K562 (cell line): ENCODE results near the gene PRKCQ.

Experiments
- CBFA2T2 ChIP-seq: fragments of 450-650 bp; conservative IDR thresholded peaks from 2 replicates; pipeline ENCODE4 v1.6.1; 2017; ENCODE audit warnings: mild to moderate bottlenecking
- CHD2 ChIP-seq: IDR thresholded peaks from 2 replicates; pipeline ENCODE4 v1.6.1; 2011; ENCODE audit warnings: low read depth, low read length
- CTCF ChIP-seq, 3 experiments: IDR thresholded peaks in 2 of 3; conservative IDR thresholded peaks in 1 of 3; 2 replicates each; pipeline ENCODE4 v1.5.1; 2011 to 2012; ENCODE audit warnings: low read length in 3 of 3, mild to moderate bottlenecking in 3 of 3, control low read depth in 2 of 3, improper control_type of control experiment in 1 of 3, inconsistent platforms in 1 of 3, low read depth in 1 of 3, mixed read lengths in 1 of 3, moderate library complexity in 1 of 3; ENCODE audit not compliant: insufficient read depth in 2 of 3
- HDAC6 ChIP-seq: IDR thresholded peaks from 2 replicates; pipeline ENCODE4 v1.6.1; 2012; ENCODE audit warnings: low read depth, mild to moderate bottlenecking, control low read depth, inconsistent platforms, low read length, moderate library complexity
- HDGF ChIP-seq: fragments of 450-650 bp; IDR thresholded peaks from 2 replicates; pipeline ENCODE4 v1.6.1; 2016
- HNRNPLL ChIP-seq: fragments of 200-400 bp; formaldehyde crosslinking; IDR thresholded peaks from 2 replicates; pipeline ENCODE4 v1.6.1; 2017; ENCODE audit warnings: low read length, low read depth, mild to moderate bottlenecking; ENCODE audit not compliant: poor library complexity, severe bottlenecking
- MAX ChIP-seq: sonication (generic); formaldehyde crosslinking; IDR thresholded peaks from 2 replicates; pipeline ENCODE4 v1.9.0; 2022; ENCODE audit warnings: mild to moderate bottlenecking, missing genetic modification reagents
- NFE2 ChIP-seq: IDR thresholded peaks from 2 replicates; pipeline ENCODE4 v1.6.1; 2014; ENCODE audit warnings: antibody characterized with exemption, low read depth
- NKRF ChIP-seq: fragments of 450-650 bp; IDR thresholded peaks from 2 replicates; pipeline ENCODE4 v1.6.1; 2016; ENCODE audit warnings: borderline replicate concordance
- PHB2 ChIP-seq: fragments of 450-650 bp; IDR thresholded peaks from 2 replicates; pipeline ENCODE4 v1.6.1; 2017; ENCODE audit warnings: low read depth
- RBFOX2 ChIP-seq: fragments of 200-400 bp; formaldehyde crosslinking; IDR thresholded peaks from 2 replicates; pipeline ENCODE4 v1.6.1; 2017; ENCODE audit warnings: low read depth, mild to moderate bottlenecking, low read length, moderate library complexity

GRCh38 chr10:6393168-6393567, 186.9 kb downstream of the PRKCQ start:
- TF ChIP-seq HNRNPLL: no peak
- TF ChIP-seq CTCF (IDR thresholded peaks at IDR 0.05 in 2 of 3, conservative IDR thresholded peaks at IDR 0.05 in 1 of 3; ENCODE audit: insufficient read depth in 2 of 3, low read depth in 1 of 3, low read length in 3 of 3): no peak
- no peak for TF ChIP-seq CBFA2T2
- TF ChIP-seq RBFOX2: no peak
- no peak for TF ChIP-seq PHB2
- no peak for TF ChIP-seq CHD2
- no peak for TF ChIP-seq NFE2
- TF ChIP-seq HDGF: no peak
- TF ChIP-seq MAX (CRISPR knock-in tag): no peak
- TF ChIP-seq NKRF: no peak
- TF ChIP-seq HDAC6: no peak
